Renal pelvis (tissue), 12 donors: ENCODE measurements around the gene BNIP5. TPM values are rescaled to one million over a fixed set of nuclear protein-coding genes. Genes with fewer than 3 reads are reported as not detected.

Source experiments
- DNase-seq: peaks from one replicate; pipeline ENCODE4 v3.0.0-alpha.2; 2013
- long read RNA-seq, 16 experiments: transcript quantifications; one replicate each; lab custom pipeline, GENCODE V29; 2026
- polyA plus RNA-seq, 3 donors: library from polyadenylated mRNA; unstranded; fragments of 120-200 nt; gene quantifications; one replicate each; pipeline ENCODE4 v1.2.1, GENCODE V29; 2013; ENCODE audit not compliant: insufficient read length in 3 of 3

The BNIP5 gene, protein sequence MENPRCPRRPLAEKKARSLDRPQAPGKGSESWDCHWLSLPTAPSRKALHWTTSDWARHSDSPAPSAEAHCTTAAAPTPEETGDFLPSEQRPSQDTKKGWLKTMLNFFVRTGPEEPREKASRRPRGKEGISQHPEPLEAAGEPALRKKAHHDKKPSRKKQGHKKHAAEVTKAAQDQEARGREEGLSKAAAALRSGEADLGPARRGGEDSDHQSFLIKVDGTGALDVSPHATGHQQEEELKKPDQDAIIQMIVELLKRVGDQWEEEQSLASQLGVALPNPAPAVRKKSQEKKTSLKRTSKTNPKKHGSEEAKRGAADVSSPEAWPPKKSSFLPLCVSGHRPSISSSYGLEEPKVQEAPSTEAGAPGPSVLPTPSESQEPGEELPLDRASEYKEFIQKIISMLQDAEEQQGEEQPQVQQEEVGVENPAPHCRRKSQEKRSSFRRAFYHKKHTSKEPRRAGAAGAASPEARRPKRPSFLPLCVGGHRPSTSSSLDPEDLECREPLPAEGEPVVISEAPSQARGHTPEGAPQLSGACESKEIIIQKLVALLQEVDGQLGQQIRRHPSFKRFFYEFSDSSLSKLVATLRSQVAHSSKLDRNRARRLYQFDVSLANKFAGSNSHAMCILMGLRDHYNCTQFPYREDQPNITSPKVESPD
- under 1 TPM; 0.16 to 0.20 (median 0.19) TPM for polyA plus RNA-seq
- long read RNA-seq, donor 1 = 0 reads
- long read RNA-seq, donor 2 = 0 reads
- long read RNA-seq, donor 3 = 0 reads
- long read RNA-seq, donor 4 = 0 reads
- long read RNA-seq, donor 5 = 0 reads
- long read RNA-seq, donor 6 = 0 reads
- long read RNA-seq, donor 7 = 0 reads
- long read RNA-seq, donor 8 = 0 reads
- long read RNA-seq, donor 9 = 0 reads
- long read RNA-seq, donor 10 = 0 reads
- long read RNA-seq, donor 11 = 0 reads
- long read RNA-seq, donor 12 = 0 reads
- long read RNA-seq, donor 13 = 0 reads
- long read RNA-seq, donor 14 = 0 reads
- long read RNA-seq, donor 15, partial matches to known transcripts = 0 of 2 reads
- long read RNA-seq, donor 15, other reads (novel, unspliced or antisense) = 0 of 2 reads
- long read RNA-seq, donor 16 = 0 reads

DNA sequence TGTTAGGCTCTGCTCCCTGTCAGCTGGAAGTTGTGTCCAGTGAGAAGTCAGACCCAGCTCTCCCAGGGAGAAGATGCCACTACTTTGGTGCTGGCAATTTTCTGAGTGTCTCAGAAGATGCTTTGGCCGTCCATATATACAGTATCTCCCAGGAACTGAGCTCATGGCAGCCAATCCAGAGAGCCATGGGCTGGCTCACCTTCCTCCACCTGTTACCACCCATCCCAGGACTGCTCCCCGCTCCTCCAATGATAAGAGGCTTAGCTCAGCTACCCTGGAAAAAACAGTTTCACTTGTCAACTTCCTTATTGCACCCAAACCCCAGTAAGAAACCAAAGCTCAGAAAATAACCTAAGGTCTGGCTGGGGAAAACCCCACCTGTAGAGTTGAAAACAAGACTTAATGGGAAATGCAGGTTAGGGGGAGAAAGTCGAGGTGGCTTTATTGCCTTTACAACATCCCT lies at the start of gene BNIP5:
TSS of gene BNIP5 (minus strand) at position 110 of the 463 bp plus-strand sequence. CDS start 6,198 bp downstream, outside the sequence.
- no peak for DNase-seq

DNA sequence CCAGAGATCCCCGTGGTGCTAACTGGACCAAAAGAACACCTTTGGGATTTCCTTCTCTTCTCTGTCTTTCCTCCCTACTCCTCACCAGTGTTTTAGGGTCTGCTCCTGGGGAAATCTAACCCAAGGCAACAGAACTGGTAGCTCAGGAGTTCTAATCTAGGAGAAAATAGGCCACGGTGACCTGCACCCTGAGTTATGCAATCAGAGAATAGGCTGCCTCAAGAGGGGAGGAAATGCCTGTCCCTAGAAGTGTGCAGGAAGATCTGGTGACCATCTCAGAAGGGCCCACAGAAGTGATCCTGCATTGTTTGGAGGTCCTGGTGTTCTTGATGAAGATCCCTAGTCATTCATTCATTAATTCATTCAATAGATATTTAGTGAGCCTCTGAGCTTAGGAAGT lies 47.4 kb upstream of the BNIP5 start:
- DNase-seq = no peak

GRCh38 chr6:36383606-36384005 lies 46.9 kb upstream of the BNIP5 start:
- DNase-seq = no peak

DNA sequence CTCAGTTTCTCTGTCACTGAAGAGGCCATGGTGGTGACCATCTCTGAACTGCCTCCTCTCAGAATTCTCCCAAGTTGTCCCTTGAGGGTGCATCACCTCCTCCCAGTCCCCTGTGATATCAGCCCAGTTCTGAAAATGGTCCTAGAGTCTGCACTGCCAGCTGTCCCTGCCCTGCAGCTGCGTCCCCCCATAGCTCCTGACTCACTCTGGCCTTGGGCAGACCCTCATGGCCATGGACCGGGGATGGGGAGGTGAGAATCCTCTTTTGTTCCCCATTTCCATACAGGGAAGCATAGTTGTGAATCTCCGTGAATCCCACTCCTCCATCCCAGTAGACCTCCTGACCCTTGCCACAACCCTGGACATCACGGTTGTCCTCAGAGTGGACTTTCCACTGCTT lies 46.3 kb upstream of the BNIP5 start:
- DNase-seq = no peak

GRCh38 chr6:36381502-36382389 lies 45.1 kb upstream of the BNIP5 start:
- no peak for DNase-seq

GRCh38 chr6:36380166-36380565 lies 43.5 kb upstream of the BNIP5 start:
- no peak for DNase-seq

GRCh38 chr6:36378936-36379335 lies 42.2 kb upstream of the BNIP5 start:
- DNase-seq = no peak

GRCh38 chr6:36378243-36378920 lies 41.7 kb upstream of the BNIP5 start:
- DNase-seq = no peak

- no peak for DNase-seq
Observed at GRCh38 chr6:36377594-36377993, 40.9 kb upstream of the BNIP5 start.

DNA sequence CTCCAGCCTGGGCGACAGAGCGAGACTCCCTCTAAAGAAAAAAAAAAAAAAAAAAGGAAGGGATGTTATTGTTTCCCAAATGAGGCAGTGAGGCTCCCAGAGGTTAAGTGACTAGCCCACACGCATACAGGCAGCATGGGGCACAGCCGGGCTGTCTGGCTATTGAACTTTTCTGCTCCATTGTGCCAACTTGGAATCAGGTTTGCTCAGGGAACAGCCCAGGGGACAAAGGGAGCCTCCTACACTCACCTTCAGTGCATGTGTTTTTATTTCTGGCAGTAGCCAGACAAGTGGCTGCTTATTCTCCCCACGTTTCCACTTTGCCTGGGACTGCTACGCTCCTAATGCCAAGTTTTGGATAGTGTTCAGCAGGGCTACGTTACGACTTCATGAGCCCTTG lies 40.1 kb upstream of the BNIP5 start:
- no peak for DNase-seq

- DNase-seq = no peak
Observed at GRCh38 chr6:36376183-36376582, 39.5 kb upstream of the BNIP5 start.

DNA sequence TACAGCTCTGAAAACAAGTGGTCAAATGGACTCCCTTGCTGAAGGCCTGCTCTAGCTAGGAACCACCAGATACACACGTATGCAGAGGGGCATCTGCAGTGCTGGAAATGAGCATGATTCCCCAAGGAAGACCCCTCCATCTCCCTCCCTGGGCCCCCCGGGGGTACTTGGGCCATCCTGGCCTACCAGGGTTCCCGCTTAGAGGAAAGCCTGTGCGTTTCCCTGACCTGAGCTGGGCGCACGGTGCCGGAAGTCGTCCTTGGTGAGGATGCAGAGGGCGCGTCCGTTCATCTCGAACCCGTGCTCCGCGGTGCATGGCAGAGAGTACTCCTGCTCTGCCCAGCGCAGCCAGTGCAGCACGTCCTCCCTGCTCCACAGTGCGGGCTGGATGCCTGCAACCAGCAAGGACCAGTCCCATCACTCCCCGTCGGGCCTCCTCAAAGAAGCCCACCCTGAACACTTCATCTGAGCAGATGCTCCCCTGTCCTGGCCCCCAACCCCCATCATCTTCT lies 39.0 kb upstream of the BNIP5 start:
- no peak for DNase-seq

DNA sequence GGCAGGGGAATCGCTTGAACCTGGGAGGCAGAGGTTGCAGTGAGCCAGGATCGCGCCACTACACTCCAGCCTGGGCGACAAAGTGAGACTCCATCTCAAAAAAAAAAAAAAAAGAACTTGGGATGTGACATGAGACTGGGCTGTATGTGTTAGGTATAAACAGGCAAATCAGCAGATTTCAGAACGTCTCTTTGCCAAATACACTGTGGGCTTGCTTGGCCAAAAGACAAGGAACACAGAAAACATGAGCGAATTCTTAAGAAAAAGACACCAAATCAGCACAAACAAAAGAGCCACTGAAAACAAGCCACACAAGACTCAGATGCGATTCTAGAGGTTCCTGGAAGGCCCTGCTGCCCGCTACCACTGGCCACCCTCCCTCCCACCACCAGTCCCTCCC lies 38.3 kb upstream of the BNIP5 start:
- no peak for DNase-seq

GRCh38 chr6:36374194-36374593 lies 37.5 kb upstream of the BNIP5 start:
- DNase-seq = no peak

GRCh38 chr6:36373368-36374019 lies 36.8 kb upstream of the BNIP5 start:
- DNase-seq = no peak

- no peak for DNase-seq
Observed at GRCh38 chr6:36372088-36372487, 35.4 kb upstream of the BNIP5 start.

- no peak for DNase-seq
Observed at GRCh38 chr6:36371211-36371610, 34.5 kb upstream of the BNIP5 start.

DNA sequence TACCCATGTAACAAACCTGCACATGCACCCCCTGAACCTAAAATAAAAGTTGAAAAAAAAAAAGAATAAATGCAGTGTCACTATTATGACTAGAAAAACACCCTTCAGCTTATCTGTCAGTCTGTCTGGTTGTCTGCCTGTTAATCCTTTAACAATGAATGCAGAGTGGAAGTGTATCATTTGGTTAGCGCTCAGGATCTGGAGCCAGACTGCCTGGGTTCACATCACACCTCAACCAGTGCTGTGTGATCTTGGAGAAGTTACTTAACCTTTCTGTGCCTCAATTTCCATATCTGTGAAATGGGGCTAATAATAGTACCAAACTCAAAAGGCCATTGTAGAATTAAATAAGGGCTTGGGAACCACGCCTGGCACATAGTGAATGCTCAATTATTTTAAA lies 34.0 kb upstream of the BNIP5 start:
- no peak for DNase-seq

GRCh38 chr6:36368921-36369865 lies 32.5 kb upstream of the BNIP5 start:
- no peak for DNase-seq
